ENCODE results near the gene ACTN4.

The ACTN4 gene

DNA sequence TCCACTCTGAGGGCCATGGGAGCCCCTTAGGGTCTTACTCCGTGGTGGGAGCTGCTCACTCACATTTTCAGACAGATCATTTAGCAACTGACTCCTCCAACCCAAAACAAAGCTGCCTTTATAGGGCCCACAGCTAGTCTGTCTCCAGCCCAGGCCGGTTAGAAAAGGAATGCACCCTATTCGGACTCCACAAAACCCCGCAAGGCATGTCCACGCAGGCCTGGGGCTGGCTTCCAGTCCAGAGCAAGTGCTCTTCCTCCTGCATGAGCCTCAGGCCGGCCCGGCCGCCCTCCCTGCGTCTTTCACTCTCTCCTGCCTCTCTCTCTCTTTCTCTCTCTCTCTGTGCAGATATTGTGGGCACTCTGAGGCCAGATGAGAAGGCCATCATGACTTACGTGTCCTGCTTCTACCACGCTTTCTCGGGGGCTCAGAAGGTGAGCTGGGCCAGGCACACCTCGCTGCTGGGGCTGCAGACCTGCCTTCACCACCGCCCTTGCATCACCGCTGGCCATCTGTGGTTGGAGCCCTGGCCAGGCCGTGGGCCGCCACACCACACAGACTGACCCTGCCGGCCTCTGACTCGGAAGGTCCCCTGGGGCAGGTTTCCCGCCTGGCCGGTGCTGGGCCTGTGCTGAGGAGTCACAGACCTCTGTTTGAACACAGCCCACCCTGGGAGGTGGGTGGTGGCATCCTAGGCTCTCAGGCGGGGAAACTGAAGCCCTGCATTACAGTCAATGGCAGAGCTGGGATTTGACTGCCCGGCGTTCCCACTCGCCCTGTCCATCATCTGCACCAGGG lies 63.7 kb downstream of the ACTN4 start:
- Histone ChIP-seq H3K36me3 (ENCODE audit: low read depth) (peaks cover 100% of the 10 kb centered on the region), H3K9me3 (ENCODE audit: severe bottlenecking) (no peaks in the 10 kb centered on the region), H3K27ac (ENCODE audit: poor library complexity, severe bottlenecking) (peak overlapping the region; percentile 43), H3K4me3 (ENCODE audit: severe bottlenecking) (no peak overlapping the region), H3K27me3 (ENCODE audit: insufficient read depth, poor library complexity, severe bottlenecking) (no peaks in the 10 kb centered on the region), H3K4me1 (ENCODE audit: insufficient read depth, poor library complexity, severe bottlenecking) (no peaks in the 10 kb centered on the region)
- no peak for TF ChIP-seq CTCF (IDR thresholded peaks at IDR 0.05; ENCODE audit: poor library complexity, severe bottlenecking)
- peak; percentile 32; the same call in 1 of the 3 replicates for ATAC-seq (ENCODE audit: low read depth)
- no peak for DNase-seq (ENCODE audit: low spot score)

DNA sequence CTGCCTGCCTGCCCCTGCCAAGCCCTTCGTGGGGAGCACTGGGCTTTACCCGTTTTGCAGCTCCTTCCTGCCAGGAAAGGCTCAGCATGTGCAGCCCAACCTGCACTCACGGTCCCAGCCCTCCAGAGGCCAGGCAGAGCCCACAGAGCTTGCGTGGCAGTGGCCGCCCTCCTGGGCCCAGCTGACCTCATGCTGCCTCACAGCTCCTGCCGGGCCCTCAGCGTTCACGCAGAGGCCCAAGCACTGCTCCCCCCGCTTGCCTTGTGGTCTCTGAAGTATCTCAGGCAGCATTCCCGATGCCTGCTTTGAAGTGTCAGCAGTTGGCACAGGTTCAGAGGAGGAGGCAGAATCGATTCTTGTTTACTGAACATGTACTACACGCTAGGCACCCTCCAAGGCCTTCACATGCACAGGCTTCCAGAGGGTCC lies 64.3 kb downstream of the ACTN4 start:
- ATAC-seq (ENCODE audit: low read depth) (no peak), DNase-seq (ENCODE audit: low spot score) (no peak)
- Histone ChIP-seq H3K36me3 (ENCODE audit: low read depth) (peaks cover 100% of the 10 kb centered on the region), H3K4me1 (ENCODE audit: insufficient read depth, poor library complexity, severe bottlenecking) (no peaks in the 10 kb centered on the region), H3K9me3 (ENCODE audit: severe bottlenecking) (no peaks in the 10 kb centered on the region), H3K27me3 (ENCODE audit: insufficient read depth, poor library complexity, severe bottlenecking) (no peaks in the 10 kb centered on the region), H3K4me3 (ENCODE audit: severe bottlenecking) (no peak overlapping the region), H3K27ac (ENCODE audit: poor library complexity, severe bottlenecking) (peak overlapping the region; percentile 43)
- TF ChIP-seq CTCF (IDR thresholded peaks at IDR 0.05; ENCODE audit: poor library complexity, severe bottlenecking), result no peak

DNA sequence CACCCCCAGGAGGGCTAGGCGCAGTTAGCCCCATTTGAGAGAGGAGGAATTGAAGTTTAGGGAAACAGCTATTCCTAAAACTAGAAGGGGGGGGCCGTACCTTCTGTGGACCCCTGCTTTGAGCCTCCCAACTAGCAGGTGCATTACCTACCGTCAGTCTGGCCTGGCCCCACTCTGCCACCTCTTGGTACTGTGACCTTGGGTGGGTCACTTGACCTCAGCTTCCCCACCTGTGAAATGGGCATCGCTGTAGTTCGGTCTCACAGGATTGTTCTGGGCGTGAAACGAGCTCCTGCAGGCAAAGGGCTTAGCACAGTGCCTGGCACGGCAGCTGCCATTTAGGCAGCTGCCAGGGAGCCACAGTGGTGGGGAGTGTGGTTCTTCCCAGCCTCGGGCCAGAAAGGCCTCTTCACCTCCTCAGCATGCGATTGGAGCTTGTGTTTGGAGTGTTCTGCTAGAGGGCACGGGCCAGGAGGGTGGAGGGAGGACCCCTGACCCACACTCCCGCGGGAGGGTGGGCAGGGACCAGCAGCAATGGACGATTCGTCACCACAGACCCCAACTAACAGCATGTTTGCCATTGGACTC lies 64.8 kb downstream of the ACTN4 start:
- TF ChIP-seq CTCF (IDR thresholded peaks at IDR 0.05; ENCODE audit: poor library complexity, severe bottlenecking), result no peak
- no peak overlapping the region for H3K27ac ChIP-seq (ENCODE audit: poor library complexity, severe bottlenecking)
- peaks cover 100% of the 10 kb centered on the region for H3K36me3 ChIP-seq (ENCODE audit: low read depth)
- H3K4me1 ChIP-seq (ENCODE audit: insufficient read depth, poor library complexity, severe bottlenecking), result no peaks in the 10 kb centered on the region
- H3K27me3 ChIP-seq (ENCODE audit: insufficient read depth, poor library complexity, severe bottlenecking), result no peaks in the 10 kb centered on the region
- H3K4me3 ChIP-seq (ENCODE audit: severe bottlenecking), result no peak overlapping the region
- H3K9me3 ChIP-seq (ENCODE audit: severe bottlenecking), result no peaks in the 10 kb centered on the region
- ATAC-seq (ENCODE audit: low read depth), result no peak
- no peak for DNase-seq (ENCODE audit: low spot score)

DNA sequence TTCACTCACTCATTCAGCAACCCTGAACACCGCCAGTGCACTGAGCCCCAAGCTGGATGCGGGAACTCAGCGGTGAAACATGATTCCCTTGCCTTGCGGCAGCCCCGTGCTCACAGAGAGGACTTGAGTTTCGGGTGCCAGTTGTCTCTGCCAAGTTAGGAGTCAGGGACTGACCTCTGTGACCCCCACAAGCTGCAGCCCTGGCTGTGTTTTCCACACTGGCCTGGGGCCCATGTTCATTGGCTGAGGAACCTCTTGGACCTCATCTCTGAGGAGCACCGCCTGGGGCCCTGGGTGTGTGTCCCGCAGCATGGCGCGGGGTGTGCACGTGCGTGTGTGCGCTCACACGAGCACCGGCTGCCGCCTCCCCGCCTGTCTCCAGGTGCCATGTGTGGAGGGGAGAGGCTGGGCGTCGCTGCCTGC lies 65.8 kb downstream of the ACTN4 start:
- no peak for DNase-seq (ENCODE audit: low spot score)
- Histone ChIP-seq H3K27me3 (ENCODE audit: insufficient read depth, poor library complexity, severe bottlenecking) (no peaks in the 10 kb centered on the region), H3K36me3 (ENCODE audit: low read depth) (peaks cover 100% of the 10 kb centered on the region), H3K4me3 (ENCODE audit: severe bottlenecking) (no peak overlapping the region), H3K27ac (ENCODE audit: poor library complexity, severe bottlenecking) (no peak overlapping the region), H3K9me3 (ENCODE audit: severe bottlenecking) (no peaks in the 10 kb centered on the region), H3K4me1 (ENCODE audit: insufficient read depth, poor library complexity, severe bottlenecking) (no peaks in the 10 kb centered on the region)
- ATAC-seq (ENCODE audit: low read depth), result no peak
- no peak for TF ChIP-seq CTCF (IDR thresholded peaks at IDR 0.05; ENCODE audit: poor library complexity, severe bottlenecking)

GRCh38 chr19:38713865-38714264 lies 66.4 kb downstream of the ACTN4 start:
- Histone ChIP-seq H3K27ac (ENCODE audit: poor library complexity, severe bottlenecking) (no peak overlapping the region), H3K36me3 (ENCODE audit: low read depth) (peaks cover 100% of the 10 kb centered on the region), H3K4me3 (ENCODE audit: severe bottlenecking) (no peak overlapping the region), H3K27me3 (ENCODE audit: insufficient read depth, poor library complexity, severe bottlenecking) (no peaks in the 10 kb centered on the region), H3K9me3 (ENCODE audit: severe bottlenecking) (no peaks in the 10 kb centered on the region), H3K4me1 (ENCODE audit: insufficient read depth, poor library complexity, severe bottlenecking) (no peaks in the 10 kb centered on the region)
- DNase-seq (ENCODE audit: low spot score) (no peak), ATAC-seq (ENCODE audit: low read depth) (no peak)
- TF ChIP-seq CTCF (IDR thresholded peaks at IDR 0.05; ENCODE audit: poor library complexity, severe bottlenecking), result no peak
